ENCODE measurements around the gene TICRR. TPM values are rescaled to one million over a fixed set of nuclear protein-coding genes. Genes with fewer than 3 reads are reported as not detected.
A peak's percentile ranks its signal among the peaks of the same experiment; 100 is the strongest.

TICRR gene
- total and polyA plus RNA-seq, 2 donors (not counting 1 experiment from before 2014, with no cell fraction given), result 0.05 to 0.07 TPM

DNA sequence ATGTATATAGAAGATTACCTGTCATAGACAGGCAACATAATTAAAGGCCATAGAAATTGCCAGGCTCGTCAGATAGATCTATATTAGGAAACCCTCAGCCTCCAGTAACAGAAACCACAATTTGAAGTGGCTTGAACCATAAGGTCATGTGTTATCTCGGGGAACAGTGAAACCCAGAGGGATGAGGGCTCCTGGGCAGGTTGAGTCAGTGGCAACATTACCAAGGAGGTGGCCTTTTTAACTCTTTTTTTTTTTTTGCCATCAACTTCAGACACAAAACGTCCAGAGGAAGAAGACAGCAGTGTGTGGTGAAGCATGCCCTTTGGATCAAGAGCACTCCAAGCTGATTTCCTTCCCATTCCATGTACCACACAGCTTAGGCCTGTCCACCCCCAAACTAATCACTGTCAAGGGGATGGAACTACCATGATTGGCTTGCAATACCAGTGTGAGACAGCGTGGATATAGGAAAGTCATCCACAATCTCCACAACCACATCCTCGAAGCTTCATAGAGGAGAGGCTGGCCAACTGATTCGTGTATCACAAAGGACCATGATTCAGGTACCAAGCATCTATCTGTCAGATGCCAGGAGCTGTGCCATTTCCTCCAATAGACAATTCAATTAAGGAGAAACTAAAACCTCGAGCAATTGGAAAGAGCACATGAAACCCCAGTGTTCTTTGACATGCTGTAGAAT, 81.0 kb downstream of the TICRR start:
- Histone ChIP-seq H2AFZ (ENCODE audit: insufficient read depth, low read depth, low read length, poor library complexity, severe bottlenecking) (no peak overlapping the region), H3K27ac (ENCODE audit: low read length in 2 of 2) (no peak overlapping the region), H3K9ac (ENCODE audit: low read length) (no peak overlapping the region), H3K4me2 (replicated peaks; ENCODE audit: low read depth, low read length, poor library complexity, severe bottlenecking) (no peak overlapping the region), H4K20me1 (ENCODE audit: control insufficient read depth, insufficient read depth, low read length, poor library complexity, severe bottlenecking) (no peaks in the 10 kb centered on the region), H3K79me2 (ENCODE audit: control insufficient read depth, insufficient read depth, low read length) (no peaks in the 10 kb centered on the region), H3K36me3 (replicated peaks in 1 of 2; ENCODE audit: control extremely low read depth in 1 of 2, control insufficient read depth in 1 of 2, extremely low read depth in 1 of 2, insufficient read depth in 2 of 2, low read length in 1 of 2) (no peaks in the 10 kb centered on the region), H3K4me1 (ENCODE audit: control insufficient read depth in 2 of 2, insufficient read depth in 2 of 2, low read length in 2 of 2) (peaks cover 10% of the 10 kb centered on the region in 2 donors), H3K27me3 (replicated peaks in 1 of 4; ENCODE audit: control extremely low read depth in 1 of 4, control insufficient read depth in 3 of 4, insufficient read depth in 4 of 4, low read length in 3 of 4) (peaks cover 0 to 28% (median 17%) of the 10 kb centered on the region in 4 experiments), H3K9me3 (ENCODE audit: control extremely low read depth in 1 of 3, control insufficient read depth in 2 of 3, insufficient read depth in 1 of 3, low read length in 2 of 3) (peaks cover 0 to 6% (median 0%) of the 10 kb centered on the region in 3 donors), H3K4me3 (ENCODE audit: control extremely low read depth in 1 of 5, extremely low read depth in 1 of 5, insufficient read depth in 1 of 5, low read depth in 2 of 5, low read length in 4 of 5) (no peak overlapping the region)
- intact Hi-C loops (cut with micrococcal nuclease), result no loop called here
- DNase-seq (no peak), ATAC-seq (ENCODE audit: low read depth) (no peak)
- Mint-ChIP-seq H3K27ac (no peak overlapping the region), H3K4me1 (peaks cover 11% of the 10 kb centered on the region), H3K27me3 (peaks cover 60% of the 10 kb centered on the region), H3K4me3 (peak overlapping the region; percentile 78), H3K9me3 (ENCODE audit: insufficient read depth) (no peaks in the 10 kb centered on the region)
- 95% methylated on average over 4 of the region's 7 CpGs for WGBS (ENCODE audit: insufficient coverage)
- CTCF ChIA-PET, result interaction anchor here (0.5 kb wide), 1 partner anchor 695 kb away, joined by 5 read pairs; no protein-coding TSS in a partner anchor
- TF ChIP-seq EZH2 (IDR thresholded peaks at IDR 0.05; ENCODE audit: borderline replicate concordance, insufficient read depth, low read depth, low read length, poor library complexity, severe bottlenecking), result no peak
- no peak for TF ChIP-seq CTCF (IDR thresholded peaks at IDR 0.05)
- POLR2A ChIA-PET, result no interaction called here

DNA sequence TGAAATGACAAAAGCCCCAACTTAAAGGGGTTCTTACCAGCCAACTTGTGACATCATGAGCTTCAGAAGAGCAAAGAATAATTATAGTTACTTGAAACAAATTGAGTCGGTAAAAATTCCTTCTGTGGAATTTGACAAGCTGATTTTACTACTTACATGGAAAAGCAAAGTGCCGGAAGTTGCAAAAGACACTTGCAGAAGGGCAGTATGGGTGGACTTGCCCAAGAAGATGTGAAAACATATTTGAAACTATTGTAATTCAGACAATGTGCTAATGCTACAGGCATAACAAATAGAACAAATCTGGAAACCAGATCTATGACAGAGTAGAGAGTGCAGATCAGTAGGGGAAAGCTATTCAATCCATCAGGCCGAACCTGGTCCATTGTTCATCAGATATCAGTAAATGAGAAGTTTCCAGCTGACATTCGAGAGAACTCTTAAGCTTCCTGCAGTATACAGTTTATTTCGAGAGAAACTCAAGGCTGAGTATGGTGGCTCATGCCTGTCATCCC, 82.5 kb downstream of the TICRR start:
- intact Hi-C loops (cut with micrococcal nuclease), result no loop called here
- Histone ChIP-seq H3K4me2 (replicated peaks; ENCODE audit: low read depth, low read length, poor library complexity, severe bottlenecking) (no peak overlapping the region), H3K79me2 (ENCODE audit: control insufficient read depth, insufficient read depth, low read length) (no peaks in the 10 kb centered on the region), H3K9ac (ENCODE audit: low read length) (no peak overlapping the region), H3K4me3 (ENCODE audit: control extremely low read depth in 1 of 5, extremely low read depth in 1 of 5, insufficient read depth in 1 of 5, low read depth in 2 of 5, low read length in 4 of 5) (no peak overlapping the region), H3K27ac (ENCODE audit: low read length in 2 of 2) (no peak overlapping the region), H4K20me1 (ENCODE audit: control insufficient read depth, insufficient read depth, low read length, poor library complexity, severe bottlenecking) (no peaks in the 10 kb centered on the region), H3K27me3 (replicated peaks in 1 of 4; ENCODE audit: control extremely low read depth in 1 of 4, control insufficient read depth in 3 of 4, insufficient read depth in 4 of 4, low read length in 3 of 4) (peaks cover 0 to 28% (median 17%) of the 10 kb centered on the region in 4 experiments), H3K9me3 (ENCODE audit: control extremely low read depth in 1 of 3, control insufficient read depth in 2 of 3, insufficient read depth in 1 of 3, low read length in 2 of 3) (peaks cover 0 to 5% (median 0%) of the 10 kb centered on the region in 3 donors), H3K36me3 (replicated peaks in 1 of 2; ENCODE audit: control extremely low read depth in 1 of 2, control insufficient read depth in 1 of 2, extremely low read depth in 1 of 2, insufficient read depth in 2 of 2, low read length in 1 of 2) (no peaks in the 10 kb centered on the region), H2AFZ (ENCODE audit: insufficient read depth, low read depth, low read length, poor library complexity, severe bottlenecking) (no peak overlapping the region), H3K4me1 (ENCODE audit: control insufficient read depth in 2 of 2, insufficient read depth in 2 of 2, low read length in 2 of 2) (peaks cover 10% of the 10 kb centered on the region in 2 donors)
- TF ChIP-seq CTCF (IDR thresholded peaks at IDR 0.05), result no peak
- Mint-ChIP-seq H3K27me3 (peaks cover 70% of the 10 kb centered on the region), H3K27ac (no peak overlapping the region), H3K9me3 (ENCODE audit: insufficient read depth) (no peaks in the 10 kb centered on the region), H3K4me3 (no peak overlapping the region), H3K4me1 (peaks cover 11% of the 10 kb centered on the region)
- CTCF ChIA-PET, result no interaction called here
- ATAC-seq (ENCODE audit: low read depth) (no peak), DNase-seq (no peak)
- POLR2A ChIA-PET, result no interaction called here
- 94% methylated on average over 2 of the region's 5 CpGs for WGBS (ENCODE audit: insufficient coverage)
